Measurements from ENCODE around the gene TMEM178B. TPM values are rescaled to one million over a fixed set of nuclear protein-coding genes. Genes with fewer than 3 reads are reported as not detected.

Gene TMEM178B
- total and polyA plus RNA-seq, 2 of the 4 experiments (the other 2 are of a cell fraction), result under 0.01 to 0.05 TPM

- intact Hi-C loops (cut with micrococcal nuclease), result no loop called here
- no peak overlapping the region for H2AK5ac ChIP-seq (ENCODE audit: low read depth, low read length)
- BruUV-seq (replicated peaks), result no TSS peak
- H2BK20ac ChIP-seq (ENCODE audit: low read depth, low read length), result no peak overlapping the region
- no peak overlapping the region for H3K4me3 ChIP-seq (ENCODE audit: insufficient read depth, low read depth, low read length)
- H2BK15ac ChIP-seq (ENCODE audit: low read depth, low read length), result no peak overlapping the region
- dilution Hi-C loops (cut with HindIII; ENCODE audit: low sequenced_read_pairs, unreplicated experiment), result no loop called here
- no peak overlapping the region for H4K8ac ChIP-seq (ENCODE audit: low read depth in 2 of 2, low read length in 2 of 2)
- ATAC-seq (ENCODE audit: low read depth), result no peak
- peaks cover 4% of the 10 kb centered on the region; the same call in 1 of the 2 replicates for H3K9me3 ChIP-seq (ENCODE audit: control insufficient read depth, insufficient read depth, low read length)
- H3K23ac ChIP-seq (ENCODE audit: low read depth, low read length), result no peak overlapping the region
- no peaks in the 10 kb centered on the region for H3K9me1 ChIP-seq (ENCODE audit: insufficient read depth, low read length)
- H4K91ac ChIP-seq (ENCODE audit: insufficient read depth, low read depth, low read length), result no peak overlapping the region
- H2BK5ac ChIP-seq (ENCODE audit: low read depth, low read length, poor library complexity, severe bottlenecking), result no peak overlapping the region
- no peak overlapping the region for H2AK9ac ChIP-seq (replicated peaks; ENCODE audit: low read depth, low read length, poor library complexity)
- 52% methylated on average over 3 of the region's 4 CpGs; no CpG with 5 or more reads in 1 of the 2 experiments for WGBS, 2 experiments (ENCODE audit: extremely low coverage in 2 of 2, insufficient read length in 1 of 2)
- DNase-seq, result no peak
- no peaks in the 10 kb centered on the region for H3K27me3 ChIP-seq (ENCODE audit: control insufficient read depth, insufficient read depth, low read length)
- no peaks in the 10 kb centered on the region for H3K79me1 ChIP-seq (ENCODE audit: low read depth in 1 of 2, low read length in 2 of 2)
- in situ Hi-C loops (cut with MboI; ENCODE audit: low sequenced_read_pairs), result no loop called here
- H2AFZ ChIP-seq (replicated peaks; ENCODE audit: low read length, poor library complexity), result no peak overlapping the region
- no peak overlapping the region for H3K4ac ChIP-seq (ENCODE audit: low read depth, low read length)
- no peaks in the 10 kb centered on the region for H3K4me1 ChIP-seq (ENCODE audit: control insufficient read depth, insufficient read depth, low read length)
- H3K4me2 ChIP-seq (ENCODE audit: low read depth, low read length), result no peak overlapping the region
- H3K18ac ChIP-seq (ENCODE audit: low read depth, low read length), result no peak overlapping the region
- CTCF ChIA-PET, result no interaction called here
- H3K9ac ChIP-seq (ENCODE audit: low read depth, low read length), result no peak overlapping the region
- TF ChIP-seq MAFK (IDR thresholded peaks at IDR 0.05; ENCODE audit: low read depth, low read length) (no peak), RAD21 (IDR thresholded peaks at IDR 0.05; ENCODE audit: low read length) (no peak), NFE2L2 (IDR thresholded peaks at IDR 0.05; ENCODE audit: low read depth, low read length) (no peak), MAZ (IDR thresholded peaks at IDR 0.05; ENCODE audit: borderline replicate concordance, low read depth, low read length) (no peak), POLR2A (IDR thresholded peaks at IDR 0.05; ENCODE audit: low read depth, low read length) (no peak), CHD1 (IDR thresholded peaks at IDR 0.05; ENCODE audit: low read depth, low read length) (no peak), USF2 (IDR thresholded peaks at IDR 0.05; ENCODE audit: low read depth, low read length) (no peak), RFX5 (IDR thresholded peaks at IDR 0.05; ENCODE audit: low read depth, low read length) (no peak), MXI1 (IDR thresholded peaks at IDR 0.05; ENCODE audit: borderline replicate concordance, low read depth, low read length) (no peak), CEBPB (IDR thresholded peaks at IDR 0.05; ENCODE audit: low read depth, low read length) (no peak), SMC3 (IDR thresholded peaks at IDR 0.05; ENCODE audit: low read depth, low read length) (no peak), FOS (IDR thresholded peaks at IDR 0.05; ENCODE audit: low read depth, low read length) (no peak), CTCF (conservative IDR thresholded peaks at IDR 0.05; ENCODE audit: low read depth, low read length) (no peak), BHLHE40 (IDR thresholded peaks at IDR 0.05; ENCODE audit: low read depth, low read length) (no peak), RCOR1 (IDR thresholded peaks at IDR 0.05; ENCODE audit: insufficient replicate concordance, low read length) (no peak), ELK1 (IDR thresholded peaks at IDR 0.05; ENCODE audit: borderline replicate concordance, low read depth, low read length) (no peak)
- H4K5ac ChIP-seq (ENCODE audit: low read depth, low read length), result no peak overlapping the region
- H3K36me3 ChIP-seq (ENCODE audit: control insufficient read depth, insufficient read depth, low read length), result no peaks in the 10 kb centered on the region
- H2BK120ac ChIP-seq (ENCODE audit: low read depth, low read length), result no peak overlapping the region
- H3K56ac ChIP-seq (ENCODE audit: extremely low read depth, insufficient read depth, low read length), result no peak overlapping the region
- H3K14ac ChIP-seq (replicated peaks; ENCODE audit: low read depth, low read length), result no peak overlapping the region
- POLR2A ChIA-PET (ENCODE audit: unreplicated experiment), result no interaction called here
- H3K27ac ChIP-seq (ENCODE audit: insufficient read depth, low read length), result no peak overlapping the region
- no peaks in the 10 kb centered on the region for H4K20me1 ChIP-seq (ENCODE audit: insufficient read depth, low read length)
Measured at GRCh38 chr7:141271451-141271850, 197.6 kb downstream of the TMEM178B start.

Measured in IMR-90 (cell line).